Measurements from ENCODE around the gene MRPS9.

MRPS9 gene

DNA sequence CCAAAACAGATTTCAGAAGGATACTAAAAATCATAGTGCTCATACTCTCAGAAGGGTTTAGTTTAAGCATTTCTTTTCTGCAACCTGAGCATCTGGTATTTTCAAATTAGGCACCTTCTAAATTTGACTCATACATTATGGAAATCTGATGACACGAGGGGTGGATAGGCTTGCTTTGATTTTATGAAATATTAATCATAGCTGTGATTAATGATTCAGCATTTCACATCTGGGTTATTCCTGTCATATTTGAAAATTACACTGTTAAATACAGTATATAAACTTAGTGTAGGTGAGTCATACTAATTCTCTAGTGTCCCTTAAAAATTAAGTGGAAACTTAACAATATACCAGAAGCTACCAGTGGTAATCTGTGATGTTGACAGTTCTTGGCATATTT lies 47.7 kb downstream of the MRPS9 start:
- no peaks in the 10 kb centered on the region for H4K20me1 ChIP-seq (ENCODE audit: low read depth, low read length)
- H3K36me3 ChIP-seq (ENCODE audit: low read length), result no peaks in the 10 kb centered on the region
- no peak overlapping the region for H3K4me2 ChIP-seq (ENCODE audit: low read depth, low read length, poor library complexity, severe bottlenecking)
- no peaks in the 10 kb centered on the region for H3K27me3 ChIP-seq (ENCODE audit: low read length)
- TF ChIP-seq CTCF (IDR thresholded peaks at IDR 0.05; ENCODE audit: insufficient read depth, low read length, poor library complexity, severe bottlenecking) (no peak), EZH2phosphoT487 (conservative IDR thresholded peaks at IDR 0.05; ENCODE audit: low read length) (no peak)
- no peaks in the 10 kb centered on the region for H3K9me2 ChIP-seq (replicated peaks; ENCODE audit: insufficient read depth, low read length)
- H3K79me2 ChIP-seq (ENCODE audit: insufficient read depth, low read length), result no peaks in the 10 kb centered on the region
- no peaks in the 10 kb centered on the region for H3K9me3 ChIP-seq (ENCODE audit: insufficient read depth, low read length)
- H3K4me3 ChIP-seq (ENCODE audit: insufficient read depth, low read length, poor library complexity, severe bottlenecking), result no peak overlapping the region
- H3K9ac ChIP-seq (ENCODE audit: low read length), result no peak overlapping the region
- no peak overlapping the region for H3K27ac ChIP-seq (ENCODE audit: low read depth, low read length)
- no peak overlapping the region for H2AFZ ChIP-seq (ENCODE audit: low read depth, low read length, severe bottlenecking)
- H3F3A ChIP-seq (ENCODE audit: insufficient read depth), result no peaks in the 10 kb centered on the region

GRCh38 chr2:105087273-105087672 lies 49.4 kb downstream of the MRPS9 start:
- H3K9me2 ChIP-seq (replicated peaks; ENCODE audit: insufficient read depth, low read length), result no peaks in the 10 kb centered on the region
- no peaks in the 10 kb centered on the region for H3K36me3 ChIP-seq (ENCODE audit: low read length)
- no peak overlapping the region for H3K4me3 ChIP-seq (ENCODE audit: insufficient read depth, low read length, poor library complexity, severe bottlenecking)
- no peaks in the 10 kb centered on the region for H3K27me3 ChIP-seq (ENCODE audit: low read length)
- H2AFZ ChIP-seq (ENCODE audit: low read depth, low read length, severe bottlenecking), result no peak overlapping the region
- no peaks in the 10 kb centered on the region for H4K20me1 ChIP-seq (ENCODE audit: low read depth, low read length)
- no peak overlapping the region for H3K4me2 ChIP-seq (ENCODE audit: low read depth, low read length, poor library complexity, severe bottlenecking)
- H3K27ac ChIP-seq (ENCODE audit: low read depth, low read length), result no peak overlapping the region
- H3F3A ChIP-seq (ENCODE audit: insufficient read depth), result no peaks in the 10 kb centered on the region
- H3K79me2 ChIP-seq (ENCODE audit: insufficient read depth, low read length), result no peaks in the 10 kb centered on the region
- no peak overlapping the region for H3K9ac ChIP-seq (ENCODE audit: low read length)
- no peaks in the 10 kb centered on the region for H3K9me3 ChIP-seq (ENCODE audit: insufficient read depth, low read length)
- TF ChIP-seq EZH2phosphoT487 (conservative IDR thresholded peaks at IDR 0.05; ENCODE audit: low read length) (no peak), CTCF (IDR thresholded peaks at IDR 0.05; ENCODE audit: insufficient read depth, low read length, poor library complexity, severe bottlenecking) (no peak)

DNA sequence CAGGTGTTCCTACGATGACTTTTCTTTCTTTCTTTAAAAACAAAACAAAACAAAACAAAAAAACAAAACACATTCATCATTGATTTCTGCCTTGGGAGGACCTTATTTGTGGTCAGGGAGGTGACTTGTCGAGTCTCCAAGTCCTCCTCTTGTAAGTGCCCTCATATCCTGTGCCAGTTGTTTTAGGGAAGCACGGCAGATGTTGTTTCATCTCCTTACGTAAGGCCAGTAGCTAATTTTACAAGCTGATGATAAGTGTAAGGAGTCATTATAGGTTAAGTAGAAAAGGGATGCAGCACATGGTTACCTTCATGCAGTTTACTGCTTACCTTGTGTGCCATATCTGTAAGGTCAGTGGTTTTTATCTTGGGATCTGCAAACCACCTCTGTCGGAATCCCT lies 52.2 kb downstream of the MRPS9 start:
- no peak overlapping the region for H3K9ac ChIP-seq (ENCODE audit: low read length)
- H3K9me2 ChIP-seq (replicated peaks; ENCODE audit: insufficient read depth, low read length), result no peaks in the 10 kb centered on the region
- no peaks in the 10 kb centered on the region for H3K9me3 ChIP-seq (ENCODE audit: insufficient read depth, low read length)
- no peaks in the 10 kb centered on the region for H3K27me3 ChIP-seq (ENCODE audit: low read length)
- no peaks in the 10 kb centered on the region for H3K79me2 ChIP-seq (ENCODE audit: insufficient read depth, low read length)
- no peak overlapping the region for H3K27ac ChIP-seq (ENCODE audit: low read depth, low read length)
- no peak overlapping the region for H3K4me2 ChIP-seq (ENCODE audit: low read depth, low read length, poor library complexity, severe bottlenecking)
- no peaks in the 10 kb centered on the region for H3K36me3 ChIP-seq (ENCODE audit: low read length)
- no peak overlapping the region for H3K4me3 ChIP-seq (ENCODE audit: insufficient read depth, low read length, poor library complexity, severe bottlenecking)
- no peaks in the 10 kb centered on the region for H3F3A ChIP-seq (ENCODE audit: insufficient read depth)
- no peaks in the 10 kb centered on the region for H4K20me1 ChIP-seq (ENCODE audit: low read depth, low read length)
- TF ChIP-seq EZH2phosphoT487 (conservative IDR thresholded peaks at IDR 0.05; ENCODE audit: low read length), result no peak
- TF ChIP-seq CTCF (IDR thresholded peaks at IDR 0.05; ENCODE audit: insufficient read depth, low read length, poor library complexity, severe bottlenecking), result no peak
- H2AFZ ChIP-seq (ENCODE audit: low read depth, low read length, severe bottlenecking), result no peak overlapping the region

DNA sequence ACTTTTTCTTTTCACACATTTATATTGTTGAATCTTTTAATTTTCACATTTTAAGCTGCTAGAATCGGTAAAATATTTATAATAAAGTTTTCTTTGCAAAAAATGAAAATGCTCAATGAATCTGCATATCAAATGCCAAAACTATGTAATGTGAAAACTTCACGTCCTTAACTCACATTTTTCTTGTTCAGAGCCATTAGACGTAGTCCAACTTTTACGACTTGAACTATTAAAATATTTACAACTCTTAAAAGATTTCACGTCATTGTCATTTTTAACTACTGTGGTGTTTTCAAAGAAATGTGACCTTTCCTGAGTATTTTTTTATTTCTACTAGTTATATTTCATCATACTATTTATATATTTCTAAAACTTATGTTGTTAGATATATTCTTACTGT lies 54.9 kb downstream of the MRPS9 start:
- no peaks in the 10 kb centered on the region for H4K20me1 ChIP-seq (ENCODE audit: low read depth, low read length)
- no peaks in the 10 kb centered on the region for H3K36me3 ChIP-seq (ENCODE audit: low read length)
- H3K79me2 ChIP-seq (ENCODE audit: insufficient read depth, low read length), result no peaks in the 10 kb centered on the region
- H3K4me3 ChIP-seq (ENCODE audit: insufficient read depth, low read length, poor library complexity, severe bottlenecking), result no peak overlapping the region
- no peaks in the 10 kb centered on the region for H3F3A ChIP-seq (ENCODE audit: insufficient read depth)
- no peak overlapping the region for H3K27ac ChIP-seq (ENCODE audit: low read depth, low read length)
- H2AFZ ChIP-seq (ENCODE audit: low read depth, low read length, severe bottlenecking), result no peak overlapping the region
- H3K9ac ChIP-seq (ENCODE audit: low read length), result no peak overlapping the region
- no peaks in the 10 kb centered on the region for H3K9me3 ChIP-seq (ENCODE audit: insufficient read depth, low read length)
- H3K9me2 ChIP-seq (replicated peaks; ENCODE audit: insufficient read depth, low read length), result no peaks in the 10 kb centered on the region
- H3K4me2 ChIP-seq (ENCODE audit: low read depth, low read length, poor library complexity, severe bottlenecking), result no peak overlapping the region
- TF ChIP-seq EZH2phosphoT487 (conservative IDR thresholded peaks at IDR 0.05; ENCODE audit: low read length) (no peak), CTCF (IDR thresholded peaks at IDR 0.05; ENCODE audit: insufficient read depth, low read length, poor library complexity, severe bottlenecking) (no peak)
- no peaks in the 10 kb centered on the region for H3K27me3 ChIP-seq (ENCODE audit: low read length)
